Measurements from ENCODE around the gene RHOB.

DNA sequence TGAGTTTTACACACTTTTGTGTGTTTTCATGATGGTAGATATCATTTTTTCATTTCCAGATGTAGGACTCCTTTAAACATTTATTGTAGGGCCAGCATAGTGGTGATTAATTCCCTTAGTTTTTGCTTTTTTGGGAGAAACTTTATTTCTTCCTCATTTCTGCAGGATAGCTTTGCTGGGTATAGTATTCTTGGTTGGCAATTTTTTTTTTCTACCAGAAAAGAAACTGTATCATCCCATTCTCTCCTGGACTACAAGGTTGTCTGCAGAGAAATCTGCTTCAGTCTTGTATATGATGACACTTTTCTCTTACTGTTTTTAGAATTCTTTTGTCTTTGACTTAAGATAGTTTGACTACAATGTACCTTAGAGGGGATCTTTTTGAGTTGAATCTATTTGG, 37.8 kb upstream of the RHOB start:
- TF ChIP-seq, protein P1, sequence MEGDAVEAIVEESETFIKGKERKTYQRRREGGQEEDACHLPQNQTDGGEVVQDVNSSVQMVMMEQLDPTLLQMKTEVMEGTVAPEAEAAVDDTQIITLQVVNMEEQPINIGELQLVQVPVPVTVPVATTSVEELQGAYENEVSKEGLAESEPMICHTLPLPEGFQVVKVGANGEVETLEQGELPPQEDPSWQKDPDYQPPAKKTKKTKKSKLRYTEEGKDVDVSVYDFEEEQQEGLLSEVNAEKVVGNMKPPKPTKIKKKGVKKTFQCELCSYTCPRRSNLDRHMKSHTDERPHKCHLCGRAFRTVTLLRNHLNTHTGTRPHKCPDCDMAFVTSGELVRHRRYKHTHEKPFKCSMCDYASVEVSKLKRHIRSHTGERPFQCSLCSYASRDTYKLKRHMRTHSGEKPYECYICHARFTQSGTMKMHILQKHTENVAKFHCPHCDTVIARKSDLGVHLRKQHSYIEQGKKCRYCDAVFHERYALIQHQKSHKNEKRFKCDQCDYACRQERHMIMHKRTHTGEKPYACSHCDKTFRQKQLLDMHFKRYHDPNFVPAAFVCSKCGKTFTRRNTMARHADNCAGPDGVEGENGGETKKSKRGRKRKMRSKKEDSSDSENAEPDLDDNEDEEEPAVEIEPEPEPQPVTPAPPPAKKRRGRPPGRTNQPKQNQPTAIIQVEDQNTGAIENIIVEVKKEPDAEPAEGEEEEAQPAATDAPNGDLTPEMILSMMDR (IDR thresholded peaks at IDR 0.05) = no peak
- TF ChIP-seq POLR2A (IDR thresholded peaks at IDR 0.05) = no peak

Data from uterus (tissue), 2 donors.